ENCODE measurements around the gene BCL2. TPM values are rescaled to one million over a fixed set of nuclear protein-coding genes. Genes with fewer than 3 reads are reported as not detected.

Gene BCL2
- total and polyA plus RNA-seq, 9 of the 15 experiments (the other 6 are each of a cell fraction or from before 2014, with no cell fraction given) = 0.10 to 1.1 (median 0.65) TPM

DNA sequence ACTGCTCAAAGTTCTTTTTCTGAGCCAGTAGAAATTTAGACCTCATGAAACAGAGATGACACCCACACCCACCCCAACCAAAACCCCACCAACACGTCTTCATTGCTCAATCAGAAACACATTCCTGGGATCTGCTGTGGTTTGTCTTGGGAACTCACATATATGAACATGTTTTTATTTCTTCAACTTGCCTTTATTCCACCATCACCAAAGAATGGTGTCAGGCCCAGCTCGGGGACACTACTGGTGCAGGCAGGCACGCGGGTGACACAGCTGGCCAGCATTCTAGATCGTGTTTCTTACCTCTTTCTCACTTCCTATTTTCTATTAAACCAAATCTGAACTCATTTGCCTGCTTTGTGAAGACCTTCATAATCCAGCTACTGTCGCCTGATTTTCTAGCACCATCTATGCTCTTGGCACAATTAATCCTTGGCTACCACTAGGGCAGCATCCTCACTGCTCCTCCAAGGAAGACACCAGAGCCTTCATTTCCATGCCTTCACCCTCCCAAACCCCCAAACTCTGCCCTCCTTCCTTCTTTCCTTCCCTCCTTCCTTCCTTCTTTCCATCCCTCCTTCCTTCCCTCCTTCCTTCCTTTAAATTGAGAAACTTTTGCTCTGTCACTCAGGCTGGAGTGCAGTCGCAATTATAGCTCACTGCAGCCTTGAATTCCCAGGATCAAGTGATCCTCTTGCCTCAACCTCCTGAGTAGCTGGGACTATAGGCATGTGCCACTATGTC is 157.1 kb downstream of the BCL2 start (continued):
- TF ChIP-seq, protein P1, sequence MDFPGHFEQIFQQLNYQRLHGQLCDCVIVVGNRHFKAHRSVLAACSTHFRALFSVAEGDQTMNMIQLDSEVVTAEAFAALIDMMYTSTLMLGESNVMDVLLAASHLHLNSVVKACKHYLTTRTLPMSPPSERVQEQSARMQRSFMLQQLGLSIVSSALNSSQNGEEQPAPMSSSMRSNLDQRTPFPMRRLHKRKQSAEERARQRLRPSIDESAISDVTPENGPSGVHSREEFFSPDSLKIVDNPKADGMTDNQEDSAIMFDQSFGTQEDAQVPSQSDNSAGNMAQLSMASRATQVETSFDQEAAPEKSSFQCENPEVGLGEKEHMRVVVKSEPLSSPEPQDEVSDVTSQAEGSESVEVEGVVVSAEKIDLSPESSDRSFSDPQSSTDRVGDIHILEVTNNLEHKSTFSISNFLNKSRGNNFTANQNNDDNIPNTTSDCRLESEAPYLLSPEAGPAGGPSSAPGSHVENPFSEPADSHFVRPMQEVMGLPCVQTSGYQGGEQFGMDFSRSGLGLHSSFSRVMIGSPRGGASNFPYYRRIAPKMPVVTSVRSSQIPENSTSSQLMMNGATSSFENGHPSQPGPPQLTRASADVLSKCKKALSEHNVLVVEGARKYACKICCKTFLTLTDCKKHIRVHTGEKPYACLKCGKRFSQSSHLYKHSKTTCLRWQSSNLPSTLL (IDR thresholded peaks at IDR 0.05) = no peak
- TF ChIP-seq TBP (optimal IDR thresholded peaks at IDR 0.05; ENCODE audit: low read depth, low read length) (no peak), EZH2 (IDR thresholded peaks at IDR 0.05; ENCODE audit: borderline replicate concordance, low read depth, low read length) (no peak), EHMT2 (IDR thresholded peaks at IDR 0.05) (no peak), ADNP (tag; IDR thresholded peaks at IDR 0.05) (no peak), PTBP1 (IDR thresholded peaks at IDR 0.05; ENCODE audit: low read depth, low read length) (no peak), ZFPM2 (CRISPR knock-in tag; IDR thresholded peaks at IDR 0.05) (no peak), ZBTB43 (CRISPR knock-in tag; IDR thresholded peaks at IDR 0.05) (no peak)
- TF ChIP-seq, protein P2, sequence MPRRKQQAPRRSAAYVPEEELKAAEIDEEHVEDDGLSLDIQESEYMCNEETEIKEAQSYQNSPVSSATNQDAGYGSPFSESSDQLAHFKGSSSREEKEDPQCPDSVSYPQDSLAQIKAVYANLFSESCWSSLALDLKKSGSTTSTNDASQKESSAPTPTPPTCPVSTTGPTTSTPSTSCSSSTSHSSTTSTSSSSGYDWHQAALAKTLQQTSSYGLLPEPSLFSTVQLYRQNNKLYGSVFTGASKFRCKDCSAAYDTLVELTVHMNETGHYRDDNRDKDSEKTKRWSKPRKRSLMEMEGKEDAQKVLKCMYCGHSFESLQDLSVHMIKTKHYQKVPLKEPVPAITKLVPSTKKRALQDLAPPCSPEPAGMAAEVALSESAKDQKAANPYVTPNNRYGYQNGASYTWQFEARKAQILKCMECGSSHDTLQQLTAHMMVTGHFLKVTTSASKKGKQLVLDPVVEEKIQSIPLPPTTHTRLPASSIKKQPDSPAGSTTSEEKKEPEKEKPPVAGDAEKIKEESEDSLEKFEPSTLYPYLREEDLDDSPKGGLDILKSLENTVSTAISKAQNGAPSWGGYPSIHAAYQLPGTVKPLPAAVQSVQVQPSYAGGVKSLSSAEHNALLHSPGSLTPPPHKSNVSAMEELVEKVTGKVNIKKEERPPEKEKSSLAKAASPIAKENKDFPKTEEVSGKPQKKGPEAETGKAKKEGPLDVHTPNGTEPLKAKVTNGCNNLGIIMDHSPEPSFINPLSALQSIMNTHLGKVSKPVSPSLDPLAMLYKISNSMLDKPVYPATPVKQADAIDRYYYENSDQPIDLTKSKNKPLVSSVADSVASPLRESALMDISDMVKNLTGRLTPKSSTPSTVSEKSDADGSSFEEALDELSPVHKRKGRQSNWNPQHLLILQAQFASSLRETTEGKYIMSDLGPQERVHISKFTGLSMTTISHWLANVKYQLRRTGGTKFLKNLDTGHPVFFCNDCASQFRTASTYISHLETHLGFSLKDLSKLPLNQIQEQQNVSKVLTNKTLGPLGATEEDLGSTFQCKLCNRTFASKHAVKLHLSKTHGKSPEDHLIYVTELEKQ (CRISPR knock-in tag; IDR thresholded peaks at IDR 0.05) = no peak

Measured in K562 (cell line).